SKM-1 (cell line): ENCODE measurements around the gene CENPW.

Experiments
- DNase-seq: peaks from one replicate; lab custom pipeline; 2025; ENCODE audit not compliant: unreplicated experiment; lab: John Stamatoyannopoulos, UW

The CENPW gene

GRCh38 chr6:126372626-126373025 lies 32.7 kb downstream of the CENPW start:
- no peak for DNase-seq

GRCh38 chr6:126373344-126373743 lies 33.4 kb downstream of the CENPW start:
- DNase-seq = no peak

- DNase-seq = no peak
Observed at GRCh38 chr6:126374372-126374771, 34.5 kb downstream of the CENPW start.

DNA sequence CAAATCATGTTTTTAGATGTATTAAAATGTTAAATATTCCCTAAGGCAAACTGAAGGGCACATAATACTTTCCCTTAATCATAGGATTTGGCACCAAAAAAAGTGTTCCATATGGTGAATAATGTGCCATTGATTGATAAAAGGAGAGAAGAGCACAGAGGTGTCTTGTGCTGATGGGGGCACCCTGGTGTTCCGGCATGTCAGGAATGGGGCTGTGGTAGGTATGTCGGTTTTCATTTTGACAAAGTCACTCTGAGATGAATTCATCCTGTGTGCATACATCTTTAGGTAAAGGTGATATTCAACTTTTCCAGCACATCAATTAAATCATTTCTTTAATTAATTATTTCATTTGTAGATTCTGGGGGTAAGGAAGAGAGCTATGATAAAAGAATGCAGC lies 36.8 kb downstream of the CENPW start:
- DNase-seq = no peak

GRCh38 chr6:126377594-126378153 lies 37.8 kb downstream of the CENPW start:
- no peak for DNase-seq

DNA sequence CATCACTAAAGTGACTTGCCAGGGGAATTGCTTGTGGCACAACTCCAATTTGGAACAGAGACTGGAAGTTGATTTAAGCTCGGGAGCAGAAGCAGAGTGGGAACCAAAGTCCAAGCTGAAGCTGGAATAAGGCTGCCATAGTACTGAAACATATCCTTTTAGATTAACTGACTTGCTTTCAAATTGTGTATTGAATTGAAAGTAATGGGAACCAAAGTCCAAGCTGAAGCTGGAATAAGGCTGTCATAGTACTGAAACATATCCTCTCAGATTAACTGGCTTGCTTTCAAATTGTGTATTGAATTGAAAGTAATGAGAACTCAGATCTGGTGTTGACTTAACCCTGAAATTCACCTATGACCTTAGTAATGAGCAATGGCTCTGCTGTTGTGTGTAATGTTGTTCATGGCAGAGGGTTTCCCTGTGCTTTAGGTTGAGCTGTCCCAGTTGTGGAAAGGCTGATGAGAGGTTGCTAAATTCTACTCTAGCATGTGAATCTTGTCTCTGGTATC lies 40.2 kb downstream of the CENPW start:
- DNase-seq = no peak

DNA sequence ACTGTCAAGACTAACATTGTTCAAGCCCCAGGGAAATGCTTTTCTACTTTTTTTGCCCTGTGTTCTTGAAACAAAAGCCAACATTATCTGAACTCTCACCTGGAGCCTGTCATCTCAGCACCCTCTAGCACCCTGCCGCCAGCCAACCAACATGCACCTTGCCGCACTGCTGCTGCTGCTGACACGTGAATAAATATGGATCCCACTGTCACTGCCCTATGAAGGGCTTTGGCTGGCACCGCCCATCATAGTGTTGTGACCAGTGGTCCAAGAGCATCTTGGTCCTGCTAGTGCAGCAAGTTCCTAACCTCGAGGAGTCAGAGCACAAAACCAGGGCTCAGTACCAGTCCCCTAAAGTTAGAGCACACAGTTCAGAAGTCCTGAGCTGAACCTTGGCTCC lies 41.6 kb downstream of the CENPW start:
- DNase-seq = no peak

- DNase-seq = no peak
Observed at GRCh38 chr6:126383203-126383602, 43.3 kb downstream of the CENPW start.

- DNase-seq = no peak
Observed at GRCh38 chr6:126385536-126385935, 45.6 kb downstream of the CENPW start.

DNA sequence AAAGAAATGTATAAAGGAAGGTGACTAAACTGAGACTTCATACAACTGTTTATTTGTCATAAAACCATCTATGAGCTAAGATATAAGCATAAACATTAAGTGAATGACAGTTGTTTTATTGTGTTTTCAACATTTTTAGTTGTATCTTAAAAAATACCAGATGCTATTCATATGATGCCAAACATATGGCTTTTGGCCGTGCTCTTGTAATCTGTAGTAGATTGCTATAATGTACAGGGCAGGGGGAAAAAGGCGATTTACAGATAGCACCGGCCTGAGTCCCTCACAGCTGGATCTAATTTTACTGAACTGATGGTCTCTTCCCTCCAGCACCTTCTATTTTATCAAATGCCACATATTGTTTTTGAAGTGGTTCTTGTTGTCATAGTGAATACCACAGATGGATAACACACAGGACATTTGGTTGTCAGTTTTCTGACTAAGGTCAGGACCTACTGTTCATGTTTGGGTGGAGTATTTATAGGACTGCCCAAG lies 48.2 kb downstream of the CENPW start:
- DNase-seq = no peak

- DNase-seq = no peak
Observed at GRCh38 chr6:126396131-126396530, 56.2 kb downstream of the CENPW start.
